K562 (cell line): Measurements from ENCODE around the gene MFAP1. TPM values are rescaled to one million over a fixed set of nuclear protein-coding genes. Genes with fewer than 3 reads are reported as not detected.

Source experiments
- CEBPZ ChIP-seq: fragments of 150-350 bp; IDR thresholded peaks from 2 replicates; pipeline ENCODE4 v1.6.1; 2014; ENCODE audit warnings: low read depth, mild to moderate bottlenecking, low read length, borderline replicate concordance
- CTBP1 ChIP-seq: fragments of 450-650 bp; IDR thresholded peaks from 2 replicates; pipeline ENCODE4 v1.6.1; 2016; ENCODE audit warnings: borderline replicate concordance
- ILK ChIP-seq: fragments of 450-650 bp; IDR thresholded peaks from 2 replicates; pipeline ENCODE4 v1.6.1; 2016; ENCODE audit warnings: missing genetic modification characterization, low read depth, mild to moderate bottlenecking, missing compliant biosample characterization, moderate library complexity, borderline replicate concordance
- KLF16 ChIP-seq: IDR thresholded peaks from 2 replicates; pipeline ENCODE4 v1.6.1; 2016; ENCODE audit warnings: antibody characterized with exemption
- LEF1 ChIP-seq: fragments of 450-650 bp; IDR thresholded peaks from 2 replicates; pipeline ENCODE4 v1.6.1; 2016; ENCODE audit warnings: mild to moderate bottlenecking
- MYBL2 ChIP-seq, 2 experiments: fragments of 450-650 bp in 1 of 2; sonication (generic) in 1 of 2; formaldehyde crosslinking in 1 of 2; IDR thresholded peaks; 2 replicates each; pipeline versions ENCODE4 v1.6.1 to v1.8.1; 2017 to 2022; ENCODE audit warnings: borderline replicate concordance in 1 of 2, inconsistent platforms in 1 of 2, low read depth in 1 of 2, mild to moderate bottlenecking in 1 of 2, missing genetic modification reagents in 1 of 2, moderate library complexity in 1 of 2
- NR2C2 ChIP-seq, 2 experiments: fragments of 200-800 bp in 1 of 2; sonication (Bioruptor generic) in 1 of 2; sonication (generic) in 1 of 2; formaldehyde crosslinking in 1 of 2; IDR thresholded peaks; 2 replicates each; pipeline versions ENCODE4 v1.6.1 to v1.8.0; 2016 to 2022; ENCODE audit warnings: mild to moderate bottlenecking in 1 of 2, missing compliant biosample characterization in 1 of 2, missing genetic modification characterization in 1 of 2, missing genetic modification reagents in 1 of 2
- PYGO2 ChIP-seq: fragments of 450-650 bp; IDR thresholded peaks from 2 replicates; pipeline ENCODE4 v1.6.1; 2016; ENCODE audit warnings: mild to moderate bottlenecking, missing genetic modification characterization, moderate library complexity, missing compliant biosample characterization
- TAF15 ChIP-seq: fragments of 200-400 bp; formaldehyde crosslinking; IDR thresholded peaks from 2 replicates; pipeline ENCODE4 v1.6.1; 2017; ENCODE audit warnings: mild to moderate bottlenecking, low read depth, low read length, moderate library complexity
- TARDBP ChIP-seq: fragments of 450-650 bp; IDR thresholded peaks from 2 replicates; pipeline ENCODE4 v1.6.1; 2016
- ZBTB17 ChIP-seq: fragments of 450-650 bp; formaldehyde crosslinking; IDR thresholded peaks from 2 replicates; pipeline ENCODE4 v1.4.0; 2020; ENCODE audit warnings: mild to moderate bottlenecking
- ZNF12 ChIP-seq: sonication (generic); formaldehyde crosslinking; IDR thresholded peaks from 2 replicates; pipeline ENCODE4 v1.4.0; 2020; ENCODE audit warnings: mild to moderate bottlenecking, missing genetic modification reagents
- ZNF23 ChIP-seq: fragments of 250-450 bp; sonication (Bioruptor Pico); IDR thresholded peaks from 2 replicates; pipeline ENCODE4 v1.4.0; 2020; ENCODE audit warnings: mild to moderate bottlenecking
- ZNF274 ChIP-seq: IDR thresholded peaks from 2 replicates; pipeline ENCODE4 v1.6.1; 2011; ENCODE audit warnings: low read depth, mild to moderate bottlenecking, low read length, moderate library complexity, borderline replicate concordance
- ZNF57 ChIP-seq: fragments of 450-650 bp; formaldehyde crosslinking; IDR thresholded peaks from 2 replicates; pipeline ENCODE4 v1.4.0; 2020; ENCODE audit warnings: mild to moderate bottlenecking, moderate library complexity
- ZNF644 ChIP-seq: fragments of 200-800 bp; sonication (Bioruptor generic); IDR thresholded peaks from 2 replicates; pipeline ENCODE4 v1.6.1; 2016; ENCODE audit warnings: low read depth, missing genetic modification characterization, missing compliant biosample characterization
- polyA plus RNA-seq, 8 experiments: library from polyadenylated mRNA; depleted of rRNA in 4 of 8; stranded (reverse) in 5 of 8; unstranded in 3 of 8; fragments of >200 nt; fragmentation: Nextera tagmentation in 2 of 8; fragmentation: Illumina TruSeq in 1 of 8; extraction: Ambion mirVana in 2 of 8; extraction: Trizol in 1 of 8; gene quantifications; 2 replicates each; pipeline versions ENCODE4 v1.2.1 to v1.2.3, GENCODE V29; 2011 to 2014; ENCODE audit warnings: inconsistent platforms in 1 of 8, missing spikeins in 1 of 8
- total RNA-seq, 7 experiments: library from RNA; depleted of rRNA in 6 of 7; stranded (reverse); fragments of >200 nt in 6 of 7; fragmentation: Illumina TruSeq in 2 of 7; extraction: Trizol in 2 of 7; gene quantifications; 2 replicates each; pipeline versions ENCODE4 v1.2.1 to v1.2.3, GENCODE V29; 2011 to 2021; ENCODE audit warnings: low replicate concordance in 1 of 7
- TF ChIP-seq, protein P1 (sequence below): fragments of 450-650 bp; formaldehyde crosslinking; IDR thresholded peaks from 2 replicates; pipeline ENCODE4 v1.4.0; 2022; ENCODE audit warnings: missing genetic modification characterization
- TF ChIP-seq, protein P2 (sequence below), 2 experiments: fragments of 450-650 bp; conservative IDR thresholded peaks; 2 replicates each; pipeline ENCODE4 v1.6.1; 2017; ENCODE audit warnings: mild to moderate bottlenecking in 2 of 2, moderate library complexity in 2 of 2
- TF ChIP-seq, protein P3 (sequence below): fragments of 250-450 bp; sonication (Bioruptor Pico); IDR thresholded peaks from 2 replicates; pipeline ENCODE4 v1.5.1; 2021; ENCODE audit warnings: mild to moderate bottlenecking

MFAP1 gene
- total and polyA plus RNA-seq, 9 of the 15 experiments (the other 6 are each of a cell fraction or from before 2014, with no cell fraction given): 34.9 to 64.1 (median 48.2) TPM

DNA sequence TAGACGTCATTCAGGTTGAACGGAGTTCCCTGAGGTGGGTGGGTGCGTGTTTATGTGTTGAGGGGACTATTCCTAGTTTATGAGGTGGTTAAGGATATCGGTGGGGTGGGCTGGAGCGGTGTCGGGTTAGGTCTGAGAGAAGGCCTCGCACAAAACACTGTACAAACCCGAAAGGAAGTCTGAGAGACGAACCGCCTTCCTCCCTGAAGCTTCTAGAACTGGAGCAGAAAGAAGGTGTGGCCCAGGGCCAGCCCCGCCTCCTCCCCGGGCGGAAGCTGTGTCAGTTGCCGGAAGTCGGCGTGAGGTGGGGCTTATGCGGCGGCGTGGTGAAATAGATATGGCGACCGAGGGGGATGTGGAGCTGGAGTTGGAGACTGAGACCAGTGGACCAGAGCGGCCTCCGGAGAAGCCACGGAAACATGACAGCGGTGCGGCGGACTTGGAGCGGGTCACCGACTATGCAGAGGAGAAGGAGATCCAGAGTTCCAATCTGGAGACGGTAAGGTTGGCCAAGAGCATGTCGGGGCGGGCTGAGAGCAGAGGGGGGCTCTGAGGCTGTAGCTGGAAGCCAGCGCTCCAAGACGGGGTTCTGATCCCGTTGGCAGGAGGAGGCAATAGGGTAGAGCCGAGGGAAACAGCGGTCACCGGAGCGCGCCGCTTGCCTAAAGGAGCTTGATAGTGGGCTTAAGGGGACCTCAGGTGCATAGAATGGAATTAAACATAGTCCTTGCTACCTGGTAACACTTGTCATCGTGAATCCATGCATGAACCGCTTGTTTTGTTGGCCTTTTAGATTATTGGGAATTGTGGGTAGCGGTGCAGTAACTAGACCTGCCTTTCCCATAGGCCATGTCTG is 24.0 kb downstream of the MFAP1 start, which contains the start of gene HYPK (continued):
- TF ChIP-seq ILK (no peak), MYBL2 (IDR thresholded peaks at IDR 0.05; ENCODE audit: low read depth) (no peak), MYBL2 (CRISPR knock-in tag; IDR thresholded peaks at IDR 0.05; ENCODE audit: borderline replicate concordance) (no peak), ZNF274 (no peak), CTBP1 (no peak), ZNF57 (CRISPR knock-in tag) (no peak), ZNF12 (CRISPR knock-in tag) (no peak), ZNF23 (CRISPR knock-in tag) (no peak), KLF16 (no peak), LEF1 (no peak), PYGO2 (tag) (no peak), ZBTB17 (CRISPR knock-in tag) (no peak), TAF15 (no peak), TARDBP (no peak), ZNF644 (no peak), CEBPZ (no peak), NR2C2 (CRISPR knock-in tag; IDR thresholded peaks at IDR 0.05) (no peak), NR2C2 (tag; IDR thresholded peaks at IDR 0.05) (no peak)
- TF ChIP-seq, protein P1, sequence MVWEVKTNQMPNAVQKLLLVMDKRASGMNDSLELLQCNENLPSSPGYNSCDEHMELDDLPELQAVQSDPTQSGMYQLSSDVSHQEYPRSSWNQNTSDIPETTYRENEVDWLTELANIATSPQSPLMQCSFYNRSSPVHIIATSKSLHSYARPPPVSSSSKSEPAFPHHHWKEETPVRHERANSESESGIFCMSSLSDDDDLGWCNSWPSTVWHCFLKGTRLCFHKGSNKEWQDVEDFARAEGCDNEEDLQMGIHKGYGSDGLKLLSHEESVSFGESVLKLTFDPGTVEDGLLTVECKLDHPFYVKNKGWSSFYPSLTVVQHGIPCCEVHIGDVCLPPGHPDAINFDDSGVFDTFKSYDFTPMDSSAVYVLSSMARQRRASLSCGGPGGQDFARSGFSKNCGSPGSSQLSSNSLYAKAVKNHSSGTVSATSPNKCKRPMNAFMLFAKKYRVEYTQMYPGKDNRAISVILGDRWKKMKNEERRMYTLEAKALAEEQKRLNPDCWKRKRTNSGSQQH: peak; percentile 69; the same call in 1 of the 2 replicates
- TF ChIP-seq, protein P2, sequence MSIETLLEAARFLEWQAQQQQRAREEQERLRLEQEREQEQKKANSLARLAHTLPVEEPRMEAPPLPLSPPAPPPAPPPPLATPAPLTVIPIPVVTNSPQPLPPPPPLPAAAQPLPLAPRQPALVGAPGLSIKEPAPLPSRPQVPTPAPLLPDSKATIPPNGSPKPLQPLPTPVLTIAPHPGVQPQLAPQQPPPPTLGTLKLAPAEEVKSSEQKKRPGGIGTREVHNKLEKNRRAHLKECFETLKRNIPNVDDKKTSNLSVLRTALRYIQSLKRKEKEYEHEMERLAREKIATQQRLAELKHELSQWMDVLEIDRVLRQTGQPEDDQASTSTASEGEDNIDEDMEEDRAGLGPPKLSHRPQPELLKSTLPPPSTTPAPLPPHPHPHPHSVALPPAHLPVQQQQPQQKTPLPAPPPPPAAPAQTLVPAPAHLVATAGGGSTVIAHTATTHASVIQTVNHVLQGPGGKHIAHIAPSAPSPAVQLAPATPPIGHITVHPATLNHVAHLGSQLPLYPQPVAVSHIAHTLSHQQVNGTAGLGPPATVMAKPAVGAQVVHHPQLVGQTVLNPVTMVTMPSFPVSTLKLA (conservative IDR thresholded peaks at IDR 0.05): peak; percentile 92 to 95
- TF ChIP-seq, protein P3, sequence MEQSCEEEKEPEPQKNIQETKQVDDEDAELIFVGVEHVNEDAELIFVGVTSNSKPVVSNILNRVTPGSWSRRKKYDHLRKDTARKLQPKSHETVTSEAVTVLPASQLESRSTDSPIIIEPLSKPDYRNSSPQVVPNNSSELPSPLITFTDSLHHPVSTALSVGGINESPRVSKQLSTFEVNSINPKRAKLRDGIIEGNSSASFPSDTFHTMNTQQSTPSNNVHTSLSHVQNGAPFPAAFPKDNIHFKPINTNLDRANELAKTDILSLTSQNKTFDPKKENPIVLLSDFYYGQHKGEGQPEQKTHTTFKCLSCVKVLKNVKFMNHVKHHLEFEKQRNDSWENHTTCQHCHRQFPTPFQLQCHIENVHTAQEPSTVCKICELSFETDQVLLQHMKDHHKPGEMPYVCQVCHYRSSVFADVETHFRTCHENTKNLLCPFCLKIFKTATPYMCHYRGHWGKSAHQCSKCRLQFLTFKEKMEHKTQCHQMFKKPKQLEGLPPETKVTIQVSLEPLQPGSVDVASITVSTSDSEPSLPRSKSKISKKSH: no peak
